Loucy (cell line): Measurements from ENCODE around the gene CCDC178.
"Not testable (repeated sequence)": the region's sequence is repeated elsewhere in the genome, so short reads cannot be mapped to it uniquely, and the experiment has no call there.

ENCODE experiments used
- H2AFZ ChIP-seq: fragments of 200-600 bp; sonication (generic); 2 replicates; pipeline ENCODE4 v1.6.0; 2016; ENCODE audit warnings: antibody characterized with exemption, mild to moderate bottlenecking, low read length, moderate library complexity
- H3F3A ChIP-seq: fragments of 200-600 bp; 2 replicates; pipeline ENCODE4 v1.6.0; 2016; ENCODE audit warnings: antibody characterized with exemption, low read depth, mild to moderate bottlenecking
- H3K27me3 ChIP-seq: fragments of 200-600 bp; sonication (generic); 2 replicates; pipeline ENCODE4 v1.6.1; 2014; ENCODE audit warnings: low read length, mild to moderate bottlenecking; ENCODE audit not compliant: insufficient read depth, poor library complexity, severe bottlenecking
- H3K36me3 ChIP-seq: fragments of 200-600 bp; sonication (generic); 2 replicates; pipeline ENCODE4 v1.6.1; 2016; ENCODE audit warnings: low read length; ENCODE audit not compliant: insufficient read depth
- H3K4me1 ChIP-seq: fragments of 200-600 bp; sonication (generic); 2 replicates; pipeline ENCODE4 v1.5.1; 2014; ENCODE audit warnings: low read length, mild to moderate bottlenecking; ENCODE audit not compliant: insufficient read depth, poor library complexity, severe bottlenecking
- H3K4me2 ChIP-seq: fragments of 200-600 bp; sonication (generic); 2 replicates; pipeline ENCODE4 v1.6.0; 2014; ENCODE audit warnings: antibody characterized with exemption, low read length, low read depth, mild to moderate bottlenecking; ENCODE audit not compliant: poor library complexity, severe bottlenecking
- H3K4me3 ChIP-seq: fragments of 200-600 bp; sonication (generic); 2 replicates; pipeline ENCODE4 v1.5.1; 2014; ENCODE audit warnings: low read length, mild to moderate bottlenecking, mixed read lengths; ENCODE audit not compliant: poor library complexity, severe bottlenecking
- H3K79me2 ChIP-seq: fragments of 200-600 bp; sonication (generic); 2 replicates; pipeline ENCODE4 v1.6.1; 2014; ENCODE audit warnings: low read length; ENCODE audit not compliant: insufficient read depth
- H3K9ac ChIP-seq: fragments of 200-600 bp; sonication (generic); 2 replicates; pipeline ENCODE4 v1.6.0; 2014; ENCODE audit warnings: mild to moderate bottlenecking, low read depth, low read length, moderate library complexity; ENCODE audit not compliant: poor library complexity, severe bottlenecking
- H3K9me2 ChIP-seq: fragments of 200-600 bp; sonication (generic); replicated peaks from 2 replicates; pipeline ENCODE4 v1.6.1; 2016; ENCODE audit warnings: low read depth, low read length, mixed read lengths
- H3K9me3 ChIP-seq: fragments of 200-600 bp; sonication (generic); 2 replicates; pipeline ENCODE4 v1.6.1; 2014; ENCODE audit warnings: mild to moderate bottlenecking, antibody characterized with exemption, low read length, low read depth; ENCODE audit not compliant: insufficient read depth
- H4K20me1 ChIP-seq: fragments of 200-600 bp; sonication (generic); 2 replicates; pipeline ENCODE4 v1.6.0; 2014; ENCODE audit warnings: antibody characterized with exemption, low read length, mild to moderate bottlenecking; ENCODE audit not compliant: insufficient read depth, poor library complexity, severe bottlenecking
- CTCF ChIP-seq: fragments of 200-600 bp; sonication (generic); conservative IDR thresholded peaks from 2 replicates; pipeline ENCODE4 v1.5.1; 2014; ENCODE audit warnings: mild to moderate bottlenecking, antibody characterized with exemption, low read length
- EZH2phosphoT487 ChIP-seq: fragments of 200-600 bp; IDR thresholded peaks from 2 replicates; pipeline ENCODE4 v1.6.1; 2018; ENCODE audit warnings: antibody characterized with exemption, mild to moderate bottlenecking, moderate library complexity, borderline replicate concordance

CCDC178 gene

GRCh38 chr18:33152376-33152775 is 288.1 kb downstream of the CCDC178 start:
- no peaks in the 10 kb centered on the region for H3K27me3 ChIP-seq
- no peaks in the 10 kb centered on the region for H3F3A ChIP-seq
- H3K4me1 ChIP-seq = no peaks in the 10 kb centered on the region
- H4K20me1 ChIP-seq = no peaks in the 10 kb centered on the region
- no peaks in the 10 kb centered on the region for H3K36me3 ChIP-seq
- H3K79me2 ChIP-seq = no peaks in the 10 kb centered on the region
- no peak for TF ChIP-seq CTCF
- no peaks in the 10 kb centered on the region for H3K9me3 ChIP-seq
- no peak overlapping the region for H3K4me3 ChIP-seq
- H3K9ac ChIP-seq = no peak overlapping the region
- H3K4me2 ChIP-seq = no peak overlapping the region
- no peaks in the 10 kb centered on the region for H3K9me2 ChIP-seq
- peak overlapping the region; percentile 49; the same call in 1 of the 2 replicates for H2AFZ ChIP-seq

DNA sequence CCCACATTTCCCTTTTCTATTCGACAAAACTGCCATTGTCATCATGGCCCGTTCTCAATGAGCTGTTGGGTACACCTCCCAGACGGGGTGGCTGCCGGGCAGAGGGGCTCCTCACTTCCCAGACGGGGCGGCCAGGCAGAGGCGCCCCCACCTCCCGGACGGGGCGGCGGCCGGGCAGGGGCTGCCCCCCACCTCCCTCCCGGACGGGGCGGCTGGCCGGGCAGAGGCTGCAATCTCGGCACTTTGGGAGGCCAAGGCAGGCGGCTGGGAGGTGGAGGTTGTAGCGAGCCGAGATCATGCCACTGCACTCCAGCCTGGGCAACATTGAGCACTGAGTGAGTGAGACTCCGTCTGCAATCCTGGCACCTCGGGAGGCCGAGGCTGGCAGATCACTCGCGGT is 292.7 kb downstream of the CCDC178 start:
- not testable (repeated sequence) for H3K4me1 ChIP-seq, H3K9me2 ChIP-seq, H4K20me1 ChIP-seq, H3F3A ChIP-seq, H3K4me3 ChIP-seq, H3K4me2 ChIP-seq, H3K27me3 ChIP-seq, H3K79me2 ChIP-seq, H3K9ac ChIP-seq, H3K9me3 ChIP-seq, H3K36me3 ChIP-seq, H2AFZ ChIP-seq

DNA sequence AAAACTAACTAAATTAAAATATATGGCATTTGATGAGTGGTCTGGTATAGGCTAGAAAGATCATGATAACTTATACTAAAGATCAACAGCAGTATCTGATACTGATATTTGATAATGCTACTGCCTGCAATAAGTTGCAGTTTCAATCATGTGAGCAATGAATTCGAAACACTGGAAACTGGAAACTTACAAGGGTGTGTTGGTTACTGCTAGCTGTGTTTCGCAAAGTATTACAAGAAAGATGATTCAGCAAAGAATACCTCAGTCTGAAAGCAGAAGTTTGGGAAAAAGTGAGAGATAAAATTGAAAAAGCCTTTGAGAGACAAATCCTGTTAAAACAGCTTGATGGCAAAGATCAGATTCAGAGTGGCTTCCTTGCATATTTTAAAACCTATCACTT is 294.5 kb downstream of the CCDC178 start:
- Histone ChIP-seq H3K4me3 (no peak overlapping the region), H3K4me2 (no peak overlapping the region), H3K36me3 (no peaks in the 10 kb centered on the region), H3K9me2 (no peaks in the 10 kb centered on the region), H3F3A (no peaks in the 10 kb centered on the region), H3K9me3 (no peaks in the 10 kb centered on the region), H2AFZ (no peak overlapping the region), H4K20me1 (no peaks in the 10 kb centered on the region), H3K27me3 (no peaks in the 10 kb centered on the region), H3K4me1 (no peaks in the 10 kb centered on the region), H3K9ac (no peak overlapping the region), H3K79me2 (no peaks in the 10 kb centered on the region)
- TF ChIP-seq EZH2phosphoT487 (no peak), CTCF (no peak)

DNA sequence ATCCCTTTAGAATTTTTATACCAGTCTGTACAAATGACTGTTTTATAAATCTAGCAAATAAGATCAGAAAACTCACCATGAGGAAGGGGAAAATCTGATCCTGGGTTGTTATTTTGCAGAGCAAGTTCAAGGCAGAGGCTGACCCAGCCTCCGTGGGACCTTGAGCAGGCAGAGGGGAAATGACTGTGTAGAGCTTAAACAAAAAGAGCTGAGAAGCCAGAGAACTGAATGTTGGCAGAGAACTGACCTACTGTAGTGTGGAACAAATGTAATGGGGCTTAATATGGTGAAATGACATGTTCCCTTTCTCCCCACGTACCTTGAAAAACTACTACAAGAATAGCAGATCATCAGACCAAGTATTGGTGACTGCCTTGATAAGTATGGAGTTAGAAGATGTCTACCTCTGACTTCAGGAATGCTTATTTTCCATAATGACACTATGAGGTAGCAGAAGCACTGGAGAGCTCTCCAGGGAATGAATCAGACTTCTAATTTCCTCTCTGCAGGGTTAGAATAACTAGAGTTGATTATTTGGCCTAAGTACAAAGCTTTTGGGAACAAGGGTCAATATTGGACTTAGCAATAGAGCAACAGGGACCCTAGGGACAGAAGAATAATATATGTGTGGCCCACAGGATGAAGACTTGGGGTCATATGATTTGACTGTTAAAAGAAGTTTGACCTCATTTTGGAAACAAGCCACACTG is 304.4 kb downstream of the CCDC178 start:
- Histone ChIP-seq H4K20me1 (no peaks in the 10 kb centered on the region), H2AFZ (no peak overlapping the region), H3K36me3 (no peaks in the 10 kb centered on the region), H3K27me3 (no peaks in the 10 kb centered on the region), H3K9me3 (0 out of 2 replicates have a peak, but pooled peaks cover 5% of the 10 kb centered on the region), H3K4me2 (no peak overlapping the region), H3K79me2 (no peaks in the 10 kb centered on the region), H3K9me2 (no peaks in the 10 kb centered on the region), H3K9ac (no peak overlapping the region), H3K4me1 (no peaks in the 10 kb centered on the region), H3F3A (no peaks in the 10 kb centered on the region), H3K4me3 (no peak overlapping the region)
- TF ChIP-seq CTCF (no peak), EZH2phosphoT487 (no peak)
